Adrenal gland (tissue), 5 donors: Measurements from ENCODE around the gene CLDN25.

ENCODE experiments used
- CTCF ChIP-seq, 6 experiments: fragments of 450-650 bp in 4 of 6; fragments of 200-600 bp in 2 of 6; sonication (generic) in 1 of 6; IDR thresholded peaks; 1 replicate in 5 of 6; 2 replicates in 1 of 6; pipeline versions ENCODE4 v1.5.1 to v1.8.0; 2016 to 2021; ENCODE audit warnings: antibody characterized with exemption in 6 of 6, mild to moderate bottlenecking in 2 of 6, moderate library complexity in 1 of 6
- POLR2A ChIP-seq, 2 donors: fragments of 450-650 bp; IDR thresholded peaks; one replicate each; pipeline ENCODE4 v1.6.1; 2017; ENCODE audit warnings: antibody characterized with exemption in 2 of 2, mild to moderate bottlenecking in 2 of 2, moderate library complexity in 1 of 2
- donor health status: DM: no; HTN: no; CAD: no.

GRCh38 chr11:113774174-113774503 lies 5.5 kb upstream of the CLDN25 start:
- no peak for TF ChIP-seq POLR2A (IDR thresholded peaks at IDR 0.05)
- peak in 1 of 6 experiments; percentile 4 for TF ChIP-seq CTCF (IDR thresholded peaks at IDR 0.05)
